ENCODE measurements around the gene ZNF236.

Gene ZNF236

GRCh38 chr18:76842837-76843530, 20.6 kb downstream of the ZNF236 start:
- H3K4me3 ChIP-seq: no peak overlapping the region
- TF ChIP-seq CTCF (IDR thresholded peaks at IDR 0.05): no peak
- intact Hi-C loops (cut with DNase I; ENCODE audit: low total_unique reads): no loop called here
- DNase-seq: no peak
- no peaks in the 10 kb centered on the region for H3K9me3 ChIP-seq
- no peaks in the 10 kb centered on the region for H3K27me3 ChIP-seq
- H3K27ac ChIP-seq: no peak overlapping the region
- H3K36me3 ChIP-seq: no peaks in the 10 kb centered on the region
- peaks cover 0 to 16% (median 0%) of the 10 kb centered on the region in 4 donors for H3K4me1 ChIP-seq

GRCh38 chr18:76844144-76844543, 21.8 kb downstream of the ZNF236 start:
- H3K27ac ChIP-seq: no peak overlapping the region
- H3K4me3 ChIP-seq: no peak overlapping the region
- peaks cover 0 to 5% (median 0%) of the 10 kb centered on the region in 4 donors for H3K4me1 ChIP-seq
- DNase-seq: no peak
- no peaks in the 10 kb centered on the region for H3K27me3 ChIP-seq
- H3K36me3 ChIP-seq: no peaks in the 10 kb centered on the region
- intact Hi-C loops (cut with DNase I; ENCODE audit: low total_unique reads): no loop called here
- H3K9me3 ChIP-seq: no peaks in the 10 kb centered on the region
- no peak for TF ChIP-seq CTCF (IDR thresholded peaks at IDR 0.05)

GRCh38 chr18:76844742-76845477, 22.6 kb downstream of the ZNF236 start:
- no peak for TF ChIP-seq CTCF (IDR thresholded peaks at IDR 0.05)
- H3K4me1 ChIP-seq: no peaks in the 10 kb centered on the region
- no peaks in the 10 kb centered on the region for H3K36me3 ChIP-seq
- intact Hi-C loops (cut with DNase I; ENCODE audit: low total_unique reads): no loop called here
- no peaks in the 10 kb centered on the region for H3K27me3 ChIP-seq
- H3K9me3 ChIP-seq: no peaks in the 10 kb centered on the region
- no peak overlapping the region for H3K4me3 ChIP-seq
- no peak for DNase-seq
- no peak overlapping the region for H3K27ac ChIP-seq

- Histone ChIP-seq H3K27me3 (no peaks in the 10 kb centered on the region), H3K9me3 (no peaks in the 10 kb centered on the region), H3K36me3 (no peaks in the 10 kb centered on the region), H3K4me3 (no peak overlapping the region), H3K27ac (no peak overlapping the region), H3K4me1 (no peaks in the 10 kb centered on the region)
- intact Hi-C loops (cut with DNase I; ENCODE audit: low total_unique reads): no loop called here
- no peak for TF ChIP-seq CTCF (IDR thresholded peaks at IDR 0.05)
- no peak for DNase-seq
Observed at GRCh38 chr18:76846217-76846616, 23.9 kb downstream of the ZNF236 start.

GRCh38 chr18:76847916-76848315, 25.6 kb downstream of the ZNF236 start:
- Histone ChIP-seq H3K9me3 (no peaks in the 10 kb centered on the region), H3K36me3 (peaks cover 4 to 5% (median 5%) of the 10 kb centered on the region in 3 donors), H3K27ac (no peak overlapping the region), H3K27me3 (no peaks in the 10 kb centered on the region), H3K4me1 (no peaks in the 10 kb centered on the region), H3K4me3 (no peak overlapping the region)
- no peak for TF ChIP-seq CTCF (IDR thresholded peaks at IDR 0.05)
- intact Hi-C loops (cut with DNase I; ENCODE audit: low total_unique reads): no loop called here
- DNase-seq: no peak
